HG02840 (cell line): ENCODE measurements around the gene RASSF9.

Experiments used
- ATAC-seq: cut with Tn5 transposase; IDR thresholded peaks from one replicate; pipeline ENCODE4 v1.9.1; 2021; ENCODE audit warnings: mild to moderate bottlenecking, moderate library complexity, moderate number of reproducible peaks; ENCODE audit not compliant: unreplicated experiment, low FRiP score

Gene RASSF9

DNA sequence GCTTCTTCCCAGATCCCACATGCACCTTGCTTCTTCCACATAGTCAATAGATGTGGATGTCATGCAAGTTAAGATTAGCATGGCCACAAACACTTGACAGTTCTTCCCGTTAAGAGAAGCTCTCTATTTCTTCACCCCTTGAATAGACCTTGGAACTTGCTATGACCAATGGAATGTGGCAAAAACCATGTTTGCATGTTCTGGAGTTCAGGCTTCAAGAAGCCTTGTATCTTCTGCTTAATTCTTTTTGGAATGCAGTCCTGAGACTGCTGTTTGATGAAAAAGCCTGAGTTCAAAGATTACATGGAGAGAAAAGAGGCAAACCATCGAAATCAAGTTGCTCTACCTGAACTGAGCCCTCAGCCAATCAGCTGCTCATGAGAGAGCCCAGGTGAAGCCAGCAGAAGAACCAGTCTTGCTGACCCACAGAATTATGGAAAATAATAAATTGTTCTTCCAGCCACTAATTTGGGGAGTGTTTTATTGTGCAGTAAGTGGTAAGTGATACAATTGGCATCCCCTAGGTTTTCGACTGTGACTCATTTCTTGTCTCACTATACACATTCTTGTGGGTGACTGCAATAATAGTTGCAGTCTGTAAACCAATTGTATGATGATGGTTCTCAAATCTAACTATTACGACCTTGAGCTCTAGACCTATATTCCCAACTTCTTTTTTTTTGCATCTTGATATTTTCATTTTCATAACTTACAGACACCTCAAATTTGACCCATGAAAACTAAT, 12.6 kb downstream of the RASSF9 start:
- ATAC-seq = no peak

DNA sequence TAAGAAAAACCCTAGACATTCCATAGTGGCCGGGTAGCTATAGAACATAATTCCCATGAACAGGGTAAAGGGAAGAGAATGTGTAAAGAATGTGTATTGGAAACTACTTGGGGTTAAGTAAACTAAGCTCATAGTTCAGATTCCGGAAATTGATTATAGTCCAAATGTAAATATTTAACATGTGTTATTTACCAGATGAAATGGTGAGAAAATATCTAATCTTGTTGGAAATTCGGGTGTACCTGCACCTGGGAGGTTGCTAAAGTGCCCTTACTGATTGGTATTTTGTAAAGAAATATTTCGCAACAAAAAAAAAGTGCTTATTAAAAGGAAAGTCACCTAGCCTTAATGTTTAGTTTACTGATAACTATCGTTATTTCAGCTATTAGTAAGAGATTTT, 14.4 kb downstream of the RASSF9 start:
- no peak for ATAC-seq

DNA sequence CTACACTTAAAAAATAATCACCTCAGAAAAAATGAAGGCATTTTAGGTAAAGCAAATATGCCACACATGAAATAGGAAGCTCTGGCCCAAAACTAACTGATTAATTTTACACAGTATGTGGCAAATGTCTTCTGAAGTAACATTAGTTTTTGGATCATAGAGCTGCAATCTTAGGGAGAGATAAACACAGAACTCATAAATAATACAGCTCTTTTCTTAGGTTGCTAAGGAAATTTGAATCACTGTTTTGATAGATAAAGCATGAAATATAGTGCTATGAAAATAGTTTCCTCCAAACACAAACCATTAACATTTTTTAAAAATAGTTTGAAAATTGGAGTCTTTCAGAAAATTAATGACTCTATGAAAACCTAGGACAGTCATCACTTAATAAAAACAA, 15.0 kb downstream of the RASSF9 start:
- ATAC-seq = no peak

GRCh38 chr12:85820101-85820500, 16.1 kb downstream of the RASSF9 start:
- ATAC-seq = no peak

DNA sequence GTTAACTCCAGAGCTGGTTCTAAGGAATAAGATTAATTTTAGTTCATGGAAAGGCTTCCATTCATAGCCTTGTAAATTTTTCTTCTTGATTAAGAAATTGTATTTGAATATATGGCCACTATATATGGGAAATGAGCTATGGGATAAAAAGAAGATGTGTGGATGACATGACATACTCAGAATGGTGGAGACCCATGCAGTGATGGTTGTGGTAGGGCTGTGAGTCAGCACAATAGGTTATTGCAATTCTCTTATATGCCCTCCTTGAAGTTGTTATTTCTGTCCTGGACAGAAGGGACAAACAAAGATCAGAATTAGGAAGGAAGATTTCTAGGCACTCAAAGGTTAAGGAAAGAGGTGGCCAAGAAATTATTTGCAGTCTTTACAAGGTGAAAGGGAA, 21.5 kb downstream of the RASSF9 start:
- no peak for ATAC-seq

- ATAC-seq = no peak
These were observed 22.1 kb downstream of the RASSF9 start for GRCh38 chr12:85814071-85814470.

DNA sequence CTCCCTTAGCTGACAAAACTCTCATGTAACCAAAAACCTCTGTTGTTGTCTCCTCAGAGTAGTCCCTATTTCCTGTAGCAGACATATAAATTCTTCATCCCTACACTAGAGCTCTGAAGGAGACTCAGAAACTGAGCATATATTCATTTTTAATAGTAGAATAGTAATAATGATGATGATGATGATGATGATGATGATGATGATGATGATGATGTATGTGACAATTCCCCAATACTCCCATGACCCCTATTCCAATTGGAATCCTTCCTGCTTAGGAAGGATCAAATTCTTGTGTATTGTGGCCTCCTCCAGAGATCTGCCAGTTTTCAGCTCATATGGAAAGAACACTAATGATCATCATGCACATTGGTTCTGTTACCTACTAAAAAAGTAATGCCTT, 26.7 kb downstream of the RASSF9 start:
- no peak for ATAC-seq

- no peak for ATAC-seq
These were observed 28.5 kb downstream of the RASSF9 start for GRCh38 chr12:85807730-85808129.

DNA sequence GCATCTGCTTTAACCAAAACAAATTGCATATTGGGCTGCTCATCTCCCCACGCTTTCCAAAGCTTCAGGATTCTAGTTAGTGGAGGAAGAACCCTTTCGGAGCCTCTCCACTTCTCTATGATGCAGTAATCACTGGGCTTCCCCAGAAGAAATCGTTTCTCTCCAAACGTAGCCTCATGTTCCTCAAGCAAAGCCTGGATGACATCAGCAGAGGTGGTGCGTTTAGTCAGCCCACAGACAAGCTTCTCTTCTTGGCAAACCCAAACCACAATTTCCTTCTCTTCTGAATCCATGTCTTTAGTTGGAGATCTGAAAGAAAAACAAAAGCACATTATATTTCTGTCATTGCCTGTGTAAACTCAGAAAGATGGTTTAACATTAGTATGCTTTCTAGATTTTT, 30.6 kb downstream of the RASSF9 start:
- ATAC-seq = no peak

DNA sequence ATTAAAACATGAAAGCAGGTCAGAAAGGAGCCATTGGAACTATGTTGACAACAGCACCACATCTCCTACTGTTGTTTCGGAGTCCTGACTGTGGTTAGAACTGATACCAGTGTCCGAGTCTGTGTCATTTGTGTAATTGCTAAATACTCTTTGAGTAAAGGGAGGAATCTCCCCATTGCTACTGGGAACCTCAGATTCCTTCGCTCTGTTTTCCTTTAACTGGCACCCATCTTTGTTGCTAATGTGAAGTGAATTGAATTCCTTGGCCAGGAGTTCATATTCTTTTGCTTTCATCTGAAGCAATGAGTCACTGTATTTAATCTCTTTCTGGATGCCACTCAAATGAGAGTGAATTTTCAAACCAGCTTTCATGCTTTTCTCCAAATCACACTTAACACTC, 31.5 kb downstream of the RASSF9 start:
- no peak for ATAC-seq

DNA sequence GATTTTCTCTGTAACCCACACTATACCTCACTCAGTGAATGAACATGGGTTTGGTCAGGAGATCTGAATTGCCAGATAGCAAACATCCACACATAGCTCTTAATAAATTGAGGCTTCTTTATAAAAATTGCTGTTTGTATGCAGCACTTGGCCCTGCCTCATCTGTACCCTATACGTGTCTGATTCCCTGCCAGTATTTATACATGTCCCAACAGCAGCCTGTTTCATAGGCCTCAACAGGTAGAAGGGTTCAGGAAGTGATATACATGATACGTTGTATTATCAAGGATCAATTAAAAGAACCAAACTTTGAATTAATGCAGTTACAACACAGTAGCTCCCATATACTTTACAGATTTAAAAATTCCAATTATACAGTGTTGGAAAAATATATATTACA, 32.3 kb downstream of the RASSF9 start:
- ATAC-seq = no peak

DNA sequence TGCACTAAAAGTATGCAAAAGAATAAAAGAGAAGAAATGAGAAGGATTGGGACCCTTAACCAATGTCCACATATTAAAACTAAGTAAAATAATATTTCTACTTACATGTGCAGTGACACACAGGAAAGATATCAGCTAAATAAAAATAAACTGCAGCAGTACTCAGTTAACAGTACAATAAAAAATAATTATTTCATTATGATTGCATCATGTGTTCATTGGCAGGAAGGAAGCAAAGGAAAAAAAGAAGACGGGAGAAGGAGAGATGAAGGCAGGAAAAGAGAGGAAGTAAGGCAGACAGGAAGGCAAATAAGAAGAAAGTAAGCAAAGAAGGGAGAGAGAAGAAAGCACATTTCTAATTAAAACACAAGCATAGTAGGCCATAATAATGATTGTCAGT, 33.0 kb downstream of the RASSF9 start:
- ATAC-seq = no peak

- no peak for ATAC-seq
These were observed 38.1 kb downstream of the RASSF9 start for GRCh38 chr12:85798122-85798521.

DNA sequence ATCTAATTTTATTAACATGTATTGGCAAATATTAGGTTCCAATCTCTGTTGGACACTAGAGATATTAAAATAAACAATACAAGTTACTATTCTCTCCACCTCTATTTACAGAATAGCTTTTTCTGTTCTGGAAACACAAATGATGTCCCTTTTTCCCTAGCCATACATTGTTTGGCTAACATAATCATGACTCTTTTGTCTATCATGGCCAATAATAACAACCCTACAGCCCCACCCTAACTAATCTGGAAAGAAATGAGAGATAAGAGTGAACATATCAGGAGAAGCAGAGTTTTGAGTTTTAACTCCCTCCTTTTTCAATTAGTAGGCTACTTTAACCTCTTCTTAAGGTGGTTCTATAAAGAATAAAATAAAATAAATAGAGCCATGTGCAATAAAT, 40.2 kb downstream of the RASSF9 start:
- ATAC-seq = no peak

DNA sequence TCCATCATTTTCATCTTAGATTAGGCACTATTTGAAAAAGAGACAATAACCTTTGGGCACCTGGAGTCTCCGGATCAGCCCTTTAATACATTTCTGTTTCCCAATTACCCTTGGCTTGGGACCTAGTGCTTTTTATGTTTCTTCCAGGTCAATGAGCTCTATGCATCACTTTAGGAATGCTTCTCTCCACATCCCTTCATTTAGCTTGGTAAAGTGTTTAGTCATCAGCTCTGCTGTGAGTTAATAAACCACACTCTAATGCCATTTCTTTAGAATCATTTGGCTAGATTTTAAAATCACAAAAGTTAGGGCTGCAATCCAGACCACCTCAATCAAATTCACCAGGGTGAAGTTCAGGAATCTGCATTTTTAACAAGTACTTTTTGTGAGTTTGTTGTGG, 41.7 kb downstream of the RASSF9 start:
- no peak for ATAC-seq

DNA sequence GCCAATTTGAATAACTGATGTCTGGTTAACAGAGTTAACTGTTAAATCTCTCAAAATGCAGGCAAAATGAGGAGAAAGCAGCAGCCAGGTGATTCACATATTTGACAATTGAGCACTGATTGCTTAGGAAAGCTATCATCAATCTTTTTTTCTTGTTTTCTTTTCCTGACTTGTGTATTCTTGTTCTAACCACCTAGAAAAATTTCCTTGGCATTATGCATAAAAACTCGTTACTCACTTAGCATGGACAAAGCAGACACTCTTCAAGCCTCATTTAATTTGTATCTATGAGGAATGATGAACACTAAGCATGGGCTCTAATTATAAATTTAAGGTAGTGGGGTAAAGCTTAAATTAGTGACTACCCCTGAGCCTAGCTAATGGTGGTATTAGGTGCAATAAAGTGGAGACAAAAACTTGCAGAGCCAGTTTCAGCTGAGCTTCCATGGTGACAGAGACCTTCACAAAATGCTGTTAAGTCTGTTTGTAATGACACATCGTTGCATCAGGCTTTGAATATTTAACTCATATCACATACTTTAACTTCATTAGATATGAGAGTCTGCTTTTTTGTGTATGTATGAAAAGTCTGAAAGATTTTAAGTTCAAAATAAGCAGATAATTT, 52.0 kb downstream of the RASSF9 start:
- ATAC-seq = no peak

GRCh38 chr12:85782711-85783110, 53.5 kb downstream of the RASSF9 start:
- no peak for ATAC-seq

DNA sequence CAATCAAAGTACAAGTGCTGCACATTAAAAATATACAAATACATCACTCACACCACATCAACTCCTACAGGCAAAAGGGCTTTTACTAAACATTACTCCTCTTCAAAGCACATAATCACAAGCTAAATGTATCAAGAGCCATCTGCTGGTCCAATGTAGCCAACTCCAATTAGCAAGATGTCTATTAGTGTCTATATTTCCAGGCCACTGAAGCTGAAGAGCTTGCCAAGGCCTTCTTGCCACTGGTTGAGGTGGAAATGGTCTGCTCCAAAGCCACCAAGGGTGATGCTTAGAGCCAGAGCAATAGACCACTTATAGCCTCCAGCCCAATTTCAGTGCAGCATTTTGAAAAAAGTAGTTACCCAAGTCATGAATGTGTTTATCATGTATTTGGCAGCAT, 54.4 kb downstream of the RASSF9 start:
- ATAC-seq = no peak

- ATAC-seq = no peak
These were observed 56.4 kb downstream of the RASSF9 start for GRCh38 chr12:85779768-85780167.

DNA sequence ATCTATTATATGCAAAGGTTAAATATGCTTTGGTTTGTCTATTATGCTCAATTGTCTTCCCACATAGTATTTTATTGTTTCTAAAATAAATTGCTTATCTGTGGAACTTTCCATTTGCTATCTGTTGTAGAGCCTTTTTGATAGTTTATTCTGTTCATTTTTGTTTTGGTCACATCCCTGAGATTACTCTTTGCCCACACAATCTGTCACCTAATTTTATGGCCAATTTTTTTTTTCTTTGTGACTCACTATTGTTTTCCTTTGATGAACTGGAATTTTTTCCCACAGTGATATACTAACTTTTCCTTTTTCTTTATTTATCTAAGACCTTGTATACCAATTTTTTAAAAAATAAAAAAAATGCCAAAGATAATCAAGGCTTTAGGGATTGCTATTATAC, 61.1 kb downstream of the RASSF9 start:
- ATAC-seq = no peak

DNA sequence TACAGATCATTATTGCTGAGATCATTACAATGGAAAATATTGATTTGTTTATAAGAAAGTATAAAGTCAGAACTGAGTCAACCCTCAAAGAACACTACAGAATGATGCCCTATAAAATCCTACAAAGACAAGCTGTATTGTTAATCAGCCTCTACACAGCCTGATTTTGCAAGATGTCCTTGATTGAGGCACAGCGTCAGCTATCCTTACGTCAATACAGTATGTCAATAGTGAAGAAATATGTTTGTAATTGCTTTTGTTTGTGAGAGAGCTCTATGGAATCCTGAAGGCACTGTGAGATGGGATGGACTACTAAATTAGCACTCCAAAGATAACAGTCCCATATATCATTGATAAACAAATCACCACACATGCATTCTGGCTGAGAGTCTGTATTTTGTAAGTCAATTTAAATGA, 70.7 kb downstream of the RASSF9 start:
- no peak for ATAC-seq

DNA sequence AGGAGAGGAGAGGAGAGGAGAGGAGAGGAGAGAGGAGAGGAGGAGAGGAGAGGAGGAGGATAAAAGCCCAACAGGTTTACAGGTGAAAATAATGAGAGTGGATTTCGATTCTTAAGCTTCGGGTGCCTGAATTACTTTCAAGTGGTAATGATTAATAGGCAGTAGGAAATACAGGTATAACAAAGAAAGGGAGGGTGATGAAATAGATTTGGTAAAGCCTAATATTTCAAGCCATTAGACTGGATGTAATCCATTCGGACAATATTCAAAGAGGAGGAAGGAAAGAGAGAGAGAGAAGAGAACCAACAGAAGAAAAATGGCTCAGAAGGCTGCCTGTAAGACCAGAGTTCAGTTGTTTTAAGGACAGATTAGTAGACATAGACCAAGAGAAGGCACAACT, 76.6 kb downstream of the RASSF9 start:
- ATAC-seq = no peak
